GM21423 (cell line): ENCODE data around the gene GPX1.
"Not testable (repeated sequence)": the region's sequence is repeated elsewhere in the genome, so short reads cannot be mapped to it uniquely, and the experiment has no call there.

Experiments
- ATAC-seq: cut with Tn5 transposase; IDR thresholded peaks from one replicate; pipeline ENCODE4 v1.9.1; 2021; ENCODE audit warnings: mild to moderate bottlenecking, moderate library complexity; ENCODE audit not compliant: unreplicated experiment

The GPX1 gene

GRCh38 chr3:49358884-49359225, 702 bp upstream of the GPX1 start:
- no peak for ATAC-seq

GRCh38 chr3:49357443-49358216, 523 bp downstream of the GPX1 start:
- ATAC-seq: peak; percentile 22

- ATAC-seq: not testable (repeated sequence)
These were observed 1.1 kb downstream of the GPX1 start for GRCh38 chr3:49357095-49357442.

GRCh38 chr3:49352890-49353421, 5.2 kb downstream of the GPX1 start:
- ATAC-seq: no peak

GRCh38 chr3:49352281-49352680, 5.9 kb downstream of the GPX1 start:
- ATAC-seq: no peak

GRCh38 chr3:49351521-49352011, 6.6 kb downstream of the GPX1 start:
- no peak for ATAC-seq

- ATAC-seq: no peak
These were observed 8.6 kb downstream of the GPX1 start for GRCh38 chr3:49349348-49350114.

GRCh38 chr3:49348361-49348760, 9.8 kb downstream of the GPX1 start:
- not testable (repeated sequence) for ATAC-seq

- ATAC-seq: no peak
These were observed 11.3 kb downstream of the GPX1 start for GRCh38 chr3:49346797-49347251.

GRCh38 chr3:49343163-49343562, 15.0 kb downstream of the GPX1 start:
- ATAC-seq: no peak

GRCh38 chr3:49341996-49342395, 16.2 kb downstream of the GPX1 start:
- no peak for ATAC-seq

- ATAC-seq: peak; percentile 74
These were observed 18.0 kb downstream of the GPX1 start, which contains the start of gene USP4 for GRCh38 chr3:49339941-49340800. Gene USP4, minus strand, starts transcription at chr3:49340053. Its CDS starts 29 bp downstream, at chr3:49340024.

GRCh38 chr3:49339581-49339940, 18.6 kb downstream of the GPX1 start:
- ATAC-seq: no peak

GRCh38 chr3:49333916-49334633, 24.1 kb downstream of the GPX1 start:
- no peak for ATAC-seq

- no peak for ATAC-seq
These were observed 25.1 kb downstream of the GPX1 start for GRCh38 chr3:49333091-49333490.

GRCh38 chr3:49329186-49329585, 29.0 kb downstream of the GPX1 start:
- ATAC-seq: no peak

GRCh38 chr3:49328350-49328749, 29.8 kb downstream of the GPX1 start:
- ATAC-seq: not testable (repeated sequence)

GRCh38 chr3:49327485-49327884, 30.7 kb downstream of the GPX1 start:
- ATAC-seq: no peak

- ATAC-seq: no peak
These were observed 33.4 kb downstream of the GPX1 start for GRCh38 chr3:49324768-49325167.
